GM23338 (cell line): ENCODE measurements around the gene LRP11. TPM values are rescaled to one million over a fixed set of nuclear protein-coding genes. Genes with fewer than 3 reads are reported as not detected.

Experiments
- ATAC-seq: fragments of 200-7000 bp; cut with Tn5 transposase; 3 replicates; pipeline ENCODE4 v1.9.1; 2020
- DNase-seq: peaks from one replicate; pipeline ENCODE4 v3.0.0-alpha.2; 2015; ENCODE audit warnings: low spot score
- H2AFZ ChIP-seq: fragments of 200-600 bp; sonication (generic); 2 replicates; pipeline ENCODE4 v1.8.0; 2016; ENCODE audit warnings: antibody characterized with exemption, mild to moderate bottlenecking, moderate library complexity
- H3F3A ChIP-seq: fragments of 200-600 bp; sonication (generic); replicated peaks from 2 replicates; pipeline ENCODE4 v1.8.0; 2017; ENCODE audit warnings: antibody characterized with exemption, mixed run types, low read depth
- H3K27ac ChIP-seq: fragments of 200-600 bp; sonication (generic); 2 replicates; pipeline ENCODE4 v1.6.1; 2016; ENCODE audit warnings: low read depth
- H3K27me3 ChIP-seq: fragments of 200-600 bp; sonication (generic); 2 replicates; pipeline ENCODE4 v1.8.0; 2016; ENCODE audit warnings: mild to moderate bottlenecking, mixed run types, moderate library complexity; ENCODE audit not compliant: insufficient read depth
- H3K36me3 ChIP-seq: fragments of 200-600 bp; sonication (generic); 2 replicates; pipeline ENCODE4 v1.8.0; 2016; ENCODE audit warnings: mild to moderate bottlenecking; ENCODE audit not compliant: insufficient read depth
- H3K4me1 ChIP-seq: fragments of 200-600 bp; sonication (generic); 2 replicates; pipeline ENCODE4 v1.8.0; 2016; ENCODE audit warnings: mild to moderate bottlenecking, moderate library complexity; ENCODE audit not compliant: insufficient read depth
- H3K4me2 ChIP-seq: fragments of 200-600 bp; sonication (generic); 2 replicates; pipeline ENCODE4 v1.7.1; 2017; ENCODE audit warnings: mixed run types
- H3K4me3 ChIP-seq: fragments of 200-600 bp; sonication (generic); 2 replicates; pipeline ENCODE4 v1.6.1; 2016; ENCODE audit warnings: mixed run types
- H3K79me2 ChIP-seq: fragments of 200-600 bp; sonication (generic); replicated peaks from 2 replicates; pipeline ENCODE4 v1.8.0; 2017; ENCODE audit warnings: mild to moderate bottlenecking; ENCODE audit not compliant: insufficient read depth
- H3K9me2 ChIP-seq: fragments of 200-600 bp; sonication (generic); 2 replicates; pipeline ENCODE4 v1.8.0; 2017; ENCODE audit not compliant: insufficient read depth
- H4K20me1 ChIP-seq: fragments of 200-600 bp; sonication (generic); replicated peaks from 2 replicates; pipeline ENCODE4 v1.8.0; 2017; ENCODE audit warnings: mild to moderate bottlenecking; ENCODE audit not compliant: insufficient read depth
- H3K27ac Mint-ChIP-seq: 2 replicates; pipeline ENCODE4 v1.8.0; 2020; ENCODE audit warnings: inconsistent platforms, mild to moderate bottlenecking, moderate library complexity, mixed read lengths
- H3K27me3 Mint-ChIP-seq: 3 replicates; pipeline ENCODE4 v1.8.0; 2022; ENCODE audit warnings: low read depth, mild to moderate bottlenecking, moderate library complexity, mixed read lengths, inconsistent platforms; ENCODE audit not compliant: insufficient read depth, poor library complexity
- H3K36me3 Mint-ChIP-seq: 3 replicates; pipeline ENCODE4 v1.8.0; 2021; ENCODE audit warnings: low read depth, mild to moderate bottlenecking, inconsistent platforms, moderate library complexity, mixed read lengths
- H3K4me1 Mint-ChIP-seq: 3 replicates; pipeline ENCODE4 v1.8.0; 2020; ENCODE audit warnings: mild to moderate bottlenecking, inconsistent platforms, mixed read lengths
- H3K4me3 Mint-ChIP-seq: 3 replicates; pipeline ENCODE4 v1.8.0; 2021; ENCODE audit warnings: moderate library complexity, mild to moderate bottlenecking, inconsistent platforms, mixed read lengths
- H3K9me3 Mint-ChIP-seq: 3 replicates; pipeline ENCODE4 v1.8.0; 2020; ENCODE audit warnings: moderate library complexity, mild to moderate bottlenecking, inconsistent platforms, mixed read lengths
- CTCF ChIP-seq, 2 experiments: fragments of 200-600 bp in 1 of 2; sonication (generic) in 1 of 2; conservative IDR thresholded peaks; 2 replicates each; pipeline versions ENCODE4 v1.5.1 to v1.6.1; 2016 to 2017; ENCODE audit warnings: antibody characterized with exemption in 2 of 2, low read depth in 2 of 2, mild to moderate bottlenecking in 2 of 2, moderate library complexity in 1 of 2
- EZH2 ChIP-seq: fragments of 200-600 bp; sonication (generic); IDR thresholded peaks from one replicate; pipeline ENCODE4 v1.8.0; 2017; ENCODE audit warnings: antibody characterized with exemption, mild to moderate bottlenecking, low read depth; ENCODE audit not compliant: unreplicated experiment
- POLR2AphosphoS5 ChIP-seq: IDR thresholded peaks from 2 replicates; pipeline ENCODE4 v1.6.1; 2016; ENCODE audit warnings: antibody characterized with exemption, low read depth
- REST ChIP-seq: IDR thresholded peaks from one replicate; pipeline ENCODE4 v1.6.1; 2018; ENCODE audit warnings: antibody characterized with exemption; ENCODE audit not compliant: unreplicated experiment
- ZNF114 ChIP-seq: fragments of 250-450 bp; sonication (Bioruptor Pico); IDR thresholded peaks from 2 replicates; pipeline ENCODE4 v1.5.0; 2020; ENCODE audit warnings: mild to moderate bottlenecking, moderate library complexity
- ZNF331 ChIP-seq: fragments of 250-450 bp; sonication (Bioruptor Pico); IDR thresholded peaks from 2 replicates; pipeline ENCODE4 v1.5.0; 2020; ENCODE audit warnings: low read depth, mild to moderate bottlenecking, moderate library complexity
- polyA plus RNA-seq: library from polyadenylated mRNA; unstranded; fragments of >200 nt; fragmentation: Nextera tagmentation; extraction: Ambion mirVana; gene quantifications from 2 replicates; pipeline ENCODE4 v1.2.1, GENCODE V29; 2016
- total RNA-seq: library from RNA; depleted of rRNA; stranded (reverse); fragments of >200 nt; shearing (Covaris generic); gene quantifications from 2 replicates; pipeline ENCODE4 v1.2.3, GENCODE V29; 2014; rRNA removed
- TF ChIP-seq, protein P1 (sequence below): IDR thresholded peaks from 2 replicates; pipeline ENCODE4 v1.6.1; 2016; ENCODE audit warnings: antibody characterized with exemption

LRP11 gene
- total and polyA plus RNA-seq, 2 experiments from 2014 or later = 10.8 to 37.1 TPM

- H3K79me2 ChIP-seq = peaks cover 46% of the 10 kb centered on the region
- peak overlapping the region; percentile 33; the same call in 1 of the 2 replicates for H3K27ac ChIP-seq
- no peaks in the 10 kb centered on the region for H3K9me2 ChIP-seq
- no peaks in the 10 kb centered on the region; the same call in 1 of the 2 replicates for H4K20me1 ChIP-seq
- TF ChIP-seq POLR2AphosphoS5 = no peak
- no peaks in the 10 kb centered on the region for H3K4me1 ChIP-seq
- H3K4me2 ChIP-seq = no peak overlapping the region
- DNase-seq (no peak), ATAC-seq (no peak)
- H2AFZ ChIP-seq = no peak overlapping the region
- H3K27me3 Mint-ChIP-seq = no peaks in the 10 kb centered on the region
- no peak overlapping the region for H3K4me3 Mint-ChIP-seq
- H3K4me3 ChIP-seq = no peak overlapping the region
- H3K9me3 Mint-ChIP-seq = peaks cover under 1% of the 10 kb centered on the region; the same call in 1 of the 3 replicates
- no peaks in the 10 kb centered on the region for H3K27me3 ChIP-seq
- no peaks in the 10 kb centered on the region for H3F3A ChIP-seq
- H3K27ac Mint-ChIP-seq = no peak overlapping the region
- peaks cover 61% of the 10 kb centered on the region for H3K36me3 Mint-ChIP-seq
- H3K36me3 ChIP-seq = peaks cover 25% of the 10 kb centered on the region
- no peaks in the 10 kb centered on the region for H3K4me1 Mint-ChIP-seq
Observed at GRCh38 chr6:149771185-149771584, 93.0 kb downstream of the LRP11 start.

DNA sequence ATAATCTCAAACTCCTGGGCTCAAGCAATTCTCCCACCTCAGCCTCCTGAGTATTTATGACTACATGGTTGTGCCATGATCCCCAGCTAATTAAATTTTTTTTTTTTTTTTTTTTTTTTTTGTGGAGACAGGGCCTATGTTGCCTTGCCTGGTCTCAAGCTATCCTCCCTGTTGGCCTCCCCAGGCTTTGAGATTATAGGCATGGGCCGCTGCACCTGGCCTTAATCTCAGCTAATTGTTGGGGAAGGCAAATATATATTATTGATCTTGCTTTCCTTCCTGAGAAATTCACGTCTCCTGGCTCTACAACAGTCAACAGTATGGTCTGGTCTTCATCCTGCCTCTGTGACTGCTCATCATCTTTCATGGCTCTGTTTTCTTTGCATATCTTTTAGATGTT, 94.5 kb downstream of the LRP11 start:
- Mint-ChIP-seq H3K27me3 (peaks cover 1% of the 10 kb centered on the region), H3K4me3 (no peak overlapping the region), H3K4me1 (no peaks in the 10 kb centered on the region), H3K9me3 (peaks cover 5% of the 10 kb centered on the region; the same call in 2 of the 3 replicates), H3K27ac (no peak overlapping the region), H3K36me3 (peaks cover 62% of the 10 kb centered on the region)
- TF ChIP-seq EZH2 (no peak), ZNF331 (no peak), REST (no peak), ZNF114 (CRISPR knock-in tag) (no peak), CTCF (conservative IDR thresholded peaks at IDR 0.05; ENCODE audit: low read depth in 2 of 2) (no peak)
- TF ChIP-seq, protein P1, sequence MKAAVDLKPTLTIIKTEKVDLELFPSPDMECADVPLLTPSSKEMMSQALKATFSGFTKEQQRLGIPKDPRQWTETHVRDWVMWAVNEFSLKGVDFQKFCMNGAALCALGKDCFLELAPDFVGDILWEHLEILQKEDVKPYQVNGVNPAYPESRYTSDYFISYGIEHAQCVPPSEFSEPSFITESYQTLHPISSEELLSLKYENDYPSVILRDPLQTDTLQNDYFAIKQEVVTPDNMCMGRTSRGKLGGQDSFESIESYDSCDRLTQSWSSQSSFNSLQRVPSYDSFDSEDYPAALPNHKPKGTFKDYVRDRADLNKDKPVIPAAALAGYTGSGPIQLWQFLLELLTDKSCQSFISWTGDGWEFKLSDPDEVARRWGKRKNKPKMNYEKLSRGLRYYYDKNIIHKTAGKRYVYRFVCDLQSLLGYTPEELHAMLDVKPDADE = no peak
- ATAC-seq (no peak), DNase-seq (no peak)
- no peak overlapping the region for H3K4me3 ChIP-seq
- peaks cover 59% of the 10 kb centered on the region for H3K79me2 ChIP-seq
- no peak overlapping the region for H3K4me2 ChIP-seq
- H3K9me2 ChIP-seq = no peaks in the 10 kb centered on the region
- H3K4me1 ChIP-seq = no peaks in the 10 kb centered on the region
- no peak overlapping the region for H2AFZ ChIP-seq
- no peak overlapping the region for H3K27ac ChIP-seq
- no peaks in the 10 kb centered on the region for H3K27me3 ChIP-seq
- peaks cover 19% of the 10 kb centered on the region for H3K36me3 ChIP-seq
- no peaks in the 10 kb centered on the region for H4K20me1 ChIP-seq
- no peaks in the 10 kb centered on the region for H3F3A ChIP-seq

Other genes with a start within 250 kb of the LRP11 start
- gene KATNA1, start 215.6 kb downstream of the LRP11 start, total RNA-seq = 21.4 and 26.3 TPM in 2 replicates
- gene KATNA1, start 215.6 kb downstream of the LRP11 start, polyA plus RNA-seq = 17.2 and 19.1 TPM in 2 replicates
- gene LATS1, start 146.3 kb downstream of the LRP11 start, total RNA-seq = 17.2 and 18.8 TPM in 2 replicates
- gene LATS1, start 146.3 kb downstream of the LRP11 start, polyA plus RNA-seq = 6.7 and 7.5 TPM in 2 replicates
- 71.8 and 87.2 TPM in 2 replicates for gene NUP43, start 117.8 kb downstream of the LRP11 start, total RNA-seq
- gene NUP43, start 117.8 kb downstream of the LRP11 start, polyA plus RNA-seq = 20.8 and 23.4 TPM in 2 replicates
- 161 and 168 TPM in 2 replicates for gene PCMT1, start 114.6 kb downstream of the LRP11 start, total RNA-seq
- gene PCMT1, start 114.6 kb downstream of the LRP11 start, polyA plus RNA-seq = 79.5 and 87.6 TPM in 2 replicates
- gene RAET1E, start 33.8 kb upstream of the LRP11 start, total RNA-seq = not detected in 2 replicates
- gene RAET1E, start 33.8 kb upstream of the LRP11 start, polyA plus RNA-seq = not detected in 2 replicates
- not detected in 2 replicates for gene RAET1G, start 58.8 kb upstream of the LRP11 start, total RNA-seq
- not detected in 2 replicates for gene RAET1G, start 58.8 kb upstream of the LRP11 start, polyA plus RNA-seq
- 1.1 TPM in 1 of 2 replicates, not detected in the other for gene ULBP2, start 77.7 kb upstream of the LRP11 start, total RNA-seq
- gene ULBP2, start 77.7 kb upstream of the LRP11 start, polyA plus RNA-seq = 0.21 TPM in 1 of 2 replicates, not detected in the other
- 1.0 and 1.7 TPM in 2 replicates for gene ULBP1, start 99.6 kb upstream of the LRP11 start, total RNA-seq
- gene ULBP1, start 99.6 kb upstream of the LRP11 start, polyA plus RNA-seq = 0.74 and 1.3 TPM in 2 replicates
- gene RAET1L, start 161.2 kb upstream of the LRP11 start, total RNA-seq = not detected in 2 replicates
- not detected in 2 replicates for gene RAET1L, start 161.2 kb upstream of the LRP11 start, polyA plus RNA-seq
- 3.3 and 4.2 TPM in 2 replicates for gene ULBP3, start 204.8 kb upstream of the LRP11 start, total RNA-seq
- gene ULBP3, start 204.8 kb upstream of the LRP11 start, polyA plus RNA-seq = 0.56 and 0.60 TPM in 2 replicates